H9 (cell line): Measurements from ENCODE around the gene ARMC9. TPM values are rescaled to one million over a fixed set of nuclear protein-coding genes. Genes with fewer than 3 reads are reported as not detected.

Experiments
- DNase-seq: peaks from one replicate; pipeline ENCODE4 v3.0.0-alpha.2; 2017
- H2AFZ ChIP-seq: one replicate; pipeline ENCODE4 v1.6.1; 2013; ENCODE audit warnings: mild to moderate bottlenecking, low read length, control low read depth, moderate library complexity
- H2AK5ac ChIP-seq: 2 replicates; pipeline ENCODE4 v1.6.1; 2013; ENCODE audit warnings: low read length, control low read depth, mixed read lengths; ENCODE audit not compliant: insufficient read length
- H2BK120ac ChIP-seq: one replicate; pipeline ENCODE4 v1.6.1; 2013; ENCODE audit warnings: low read depth, mild to moderate bottlenecking, low read length, control low read depth, inconsistent platforms; ENCODE audit not compliant: poor library complexity, severe bottlenecking
- H2BK12ac ChIP-seq: 2 replicates; pipeline ENCODE4 v1.6.1; 2013; ENCODE audit warnings: low read length, control low read depth, mixed read lengths, low read depth; ENCODE audit not compliant: insufficient read length
- H2BK15ac ChIP-seq: 2 replicates; pipeline ENCODE4 v1.6.1; 2013; ENCODE audit warnings: low read depth, low read length, control low read depth
- H2BK20ac ChIP-seq: one replicate; pipeline ENCODE4 v1.6.1; 2013; ENCODE audit warnings: low read depth, mild to moderate bottlenecking, low read length, control low read depth, inconsistent platforms; ENCODE audit not compliant: poor library complexity, severe bottlenecking
- H2BK5ac ChIP-seq: 2 replicates; pipeline ENCODE4 v1.6.1; 2013; ENCODE audit warnings: low read length, control low read depth, mixed read lengths; ENCODE audit not compliant: insufficient read length
- H3K14ac ChIP-seq: 2 replicates; pipeline ENCODE4 v1.6.1; 2013; ENCODE audit warnings: low read length, control low read depth; ENCODE audit not compliant: insufficient read depth
- H3K18ac ChIP-seq: 2 replicates; pipeline ENCODE4 v1.6.1; 2013; ENCODE audit warnings: low read depth, mild to moderate bottlenecking, mixed read lengths, low read length, control low read depth; ENCODE audit not compliant: insufficient read length
- H3K23ac ChIP-seq: 2 replicates; pipeline ENCODE4 v1.6.1; 2013; ENCODE audit warnings: low read length, control low read depth, mixed read lengths, low read depth; ENCODE audit not compliant: insufficient read length
- H3K23me2 ChIP-seq: 2 replicates; pipeline ENCODE4 v1.6.1; 2013; ENCODE audit warnings: low read depth, mild to moderate bottlenecking, mixed read lengths, low read length, control low read depth; ENCODE audit not compliant: insufficient read length, poor library complexity, severe bottlenecking
- H3K27ac ChIP-seq: 2 replicates; pipeline ENCODE4 v1.5.1; 2013; ENCODE audit warnings: low read length, control low read depth, mixed read lengths, low read depth; ENCODE audit not compliant: insufficient read length
- H3K27me3 ChIP-seq: 2 replicates; pipeline ENCODE4 v1.6.1; 2013; ENCODE audit warnings: low read length, control low read depth, inconsistent platforms; ENCODE audit not compliant: insufficient read depth
- H3K4ac ChIP-seq: 2 replicates; pipeline ENCODE4 v1.6.1; 2013; ENCODE audit warnings: low read depth, mild to moderate bottlenecking, control low read depth, inconsistent platforms, low read length, moderate library complexity
- H3K4me1 ChIP-seq: 2 replicates; pipeline ENCODE4 v1.6.1; 2013; ENCODE audit warnings: low read length, control low read depth, inconsistent platforms; ENCODE audit not compliant: insufficient read depth
- H3K4me2 ChIP-seq: 2 replicates; pipeline ENCODE4 v1.6.1; 2013; ENCODE audit warnings: low read length, control low read depth, mixed read lengths; ENCODE audit not compliant: insufficient read length, insufficient read depth
- H3K56ac ChIP-seq: 2 replicates; pipeline ENCODE4 v1.6.1; 2013; ENCODE audit warnings: low read depth, mild to moderate bottlenecking, mixed read lengths, low read length, control low read depth; ENCODE audit not compliant: insufficient read length
- H3K79me1 ChIP-seq: 2 replicates; pipeline ENCODE4 v1.6.1; 2013; ENCODE audit warnings: low read depth, mild to moderate bottlenecking, moderate library complexity, low read length, control low read depth, inconsistent platforms; ENCODE audit not compliant: insufficient read depth, poor library complexity, severe bottlenecking
- H3K79me2 ChIP-seq: 2 replicates; pipeline ENCODE4 v1.6.1; 2013; ENCODE audit warnings: low read length, control low read depth, inconsistent platforms; ENCODE audit not compliant: insufficient read depth
- H3K9ac ChIP-seq: 2 replicates; pipeline ENCODE4 v1.6.1; 2013; ENCODE audit warnings: low read length, control low read depth, mixed read lengths; ENCODE audit not compliant: insufficient read length; ENCODE audit errors: extremely low read depth
- H3K9me3 ChIP-seq: one replicate; pipeline ENCODE4 v1.6.1; 2013; ENCODE audit warnings: low read depth, low read length, inconsistent platforms; ENCODE audit not compliant: control insufficient read depth
- H3T11ph ChIP-seq: one replicate; pipeline ENCODE4 v1.6.1; 2013; ENCODE audit warnings: mild to moderate bottlenecking, low read length, control low read depth, inconsistent platforms
- H4K20me1 ChIP-seq: one replicate; pipeline ENCODE4 v1.6.1; 2013; ENCODE audit not compliant: control insufficient read depth, insufficient read length, insufficient read depth
- H4K5ac ChIP-seq: 2 replicates; pipeline ENCODE4 v1.6.1; 2013; ENCODE audit warnings: low read depth, mild to moderate bottlenecking, mixed read lengths, low read length, control low read depth; ENCODE audit not compliant: insufficient read length
- H4K8ac ChIP-seq: replicated peaks from 2 replicates; pipeline ENCODE4 v1.6.1; 2013; ENCODE audit warnings: low read length, control low read depth, mixed read lengths, low read depth; ENCODE audit not compliant: insufficient read length
- H4K91ac ChIP-seq: 2 replicates; pipeline ENCODE4 v1.6.1; 2013; ENCODE audit warnings: low read depth, mild to moderate bottlenecking, moderate library complexity, mixed read lengths, low read length, control low read depth; ENCODE audit not compliant: insufficient read length
- H3K27ac Mint-ChIP-seq, 3 experiments: 2 replicates in 2 of 3; 3 replicates in 1 of 3; pipeline ENCODE4 v1.8.0; 2020 to 2021; ENCODE audit warnings: mixed read lengths in 3 of 3, mild to moderate bottlenecking in 1 of 3, moderate library complexity in 1 of 3
- H3K27me3 Mint-ChIP-seq: 2 replicates; pipeline ENCODE4 v1.8.0; 2021; ENCODE audit warnings: low read depth, mild to moderate bottlenecking, moderate library complexity, mixed read lengths
- H3K36me3 Mint-ChIP-seq, 3 experiments: 2 replicates in 2 of 3; 3 replicates in 1 of 3; pipeline ENCODE4 v1.8.0; 2020 to 2021; ENCODE audit warnings: low read depth in 3 of 3, mixed read lengths in 3 of 3; ENCODE audit not compliant: insufficient read depth in 1 of 3
- H3K4me1 Mint-ChIP-seq, 2 experiments: 2 replicates each; pipeline ENCODE4 v1.8.0; 2020; ENCODE audit warnings: mixed read lengths in 2 of 2
- H3K4me3 Mint-ChIP-seq, 2 experiments: 2 replicates in 1 of 2; 3 replicates in 1 of 2; pipeline ENCODE4 v1.8.0; 2020 to 2021; ENCODE audit warnings: mild to moderate bottlenecking in 2 of 2, mixed read lengths in 2 of 2, moderate library complexity in 1 of 2
- H3K9me3 Mint-ChIP-seq, 2 experiments: 2 replicates in 1 of 2; 3 replicates in 1 of 2; pipeline ENCODE4 v1.8.0; 2020; ENCODE audit warnings: mild to moderate bottlenecking in 2 of 2, mixed read lengths in 2 of 2, moderate library complexity in 1 of 2
- WGBS: extraction: QIAGEN DNeasy Blood & Tissue Kit; methylation state at CpG from one replicate; pipeline ENCODE4 v1.1.7; 2013; ENCODE audit warnings: missing lambda C conversion rate, low lambda C conversion rate, mixed read lengths; ENCODE audit not compliant: insufficient read length; ENCODE audit errors: extremely low coverage; 5-methylcytosine and 5-hydroxymethylcytosine counted together
- total RNA-seq: library from RNA; stranded (reverse); gene quantifications from 2 replicates; pipeline ENCODE4 v1.2.1, GENCODE V29; 2021
- TF ChIP-seq, protein P1 (sequence below): fragments of 200-600 bp; sonication (generic); conservative IDR thresholded peaks from 3 replicates; pipeline ENCODE4 v1.8.0; 2021; ENCODE audit warnings: antibody characterized with exemption, mild to moderate bottlenecking

ARMC9 gene
- total RNA-seq, 1 experiment from 2014 or later, result 37.6 TPM

DNA sequence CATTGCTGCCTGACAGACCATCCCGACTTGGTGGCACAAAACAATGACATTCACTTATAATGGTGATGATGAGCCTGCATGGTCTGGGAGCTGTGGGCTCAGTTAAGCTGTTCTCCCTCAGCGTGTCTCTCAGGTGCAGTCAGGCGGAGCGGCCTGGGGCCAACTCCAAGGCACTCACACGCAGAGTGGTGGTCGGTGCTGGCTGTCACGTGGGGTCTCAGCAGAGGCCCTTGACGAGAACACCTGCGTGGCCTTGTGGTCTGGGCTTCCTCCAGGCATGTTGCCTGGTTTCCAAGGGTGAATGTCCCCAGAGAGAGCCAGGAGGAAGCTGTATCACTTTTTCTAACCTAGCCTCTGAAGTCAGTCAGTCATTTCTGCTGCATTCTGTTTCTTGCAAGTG is 29.8 kb downstream of the ARMC9 start:
- DNase-seq, result peak; percentile 41

More for the DNA sequence above, 29.8 kb downstream of the ARMC9 start:
- no peak overlapping the region for H4K8ac ChIP-seq
- peaks cover 3% of the 10 kb centered on the region; the same call in 1 of the 2 replicates for H3K4me1 ChIP-seq
- Mint-ChIP-seq H3K4me1 (peaks cover 10 to 15% of the 10 kb centered on the region in 2 experiments), H3K36me3 (peaks cover 0 to 21% (median 1%) of the 10 kb centered on the region in 3 experiments; a peak in 3 of 7 replicates), H3K4me3 (no peak overlapping the region), H3K9me3 (no peaks in the 10 kb centered on the region), H3K27ac (peak overlapping the region; percentile 23 to 95 (median 46); a peak in 5 of 7 replicates), H3K27me3 (no peaks in the 10 kb centered on the region)
- H3K23me2 ChIP-seq, result no peaks in the 10 kb centered on the region
- no peaks in the 10 kb centered on the region for H3K9me3 ChIP-seq
- no peak overlapping the region for H2AK5ac ChIP-seq
- no peak overlapping the region for H2BK5ac ChIP-seq
- H3K4me2 ChIP-seq, result no peak overlapping the region
- no peak overlapping the region for H4K5ac ChIP-seq
- H3K4ac ChIP-seq, result no peak overlapping the region
- H2AFZ ChIP-seq, result no peak overlapping the region
- no peak overlapping the region for H2BK15ac ChIP-seq
- H3K18ac ChIP-seq, result no peak overlapping the region
- no peaks in the 10 kb centered on the region for H3K79me2 ChIP-seq
- H2BK120ac ChIP-seq, result no peak overlapping the region
- H3K14ac ChIP-seq, result no peak overlapping the region; the same call in 1 of the 2 replicates
- H2BK20ac ChIP-seq, result no peak overlapping the region
- no peaks in the 10 kb centered on the region for H3K79me1 ChIP-seq
- H3T11ph ChIP-seq, result no peak overlapping the region
- no CpG with 5 or more reads among the region's 9 CpGs for WGBS
- no peak overlapping the region for H3K27ac ChIP-seq
- TF ChIP-seq, protein P1, sequence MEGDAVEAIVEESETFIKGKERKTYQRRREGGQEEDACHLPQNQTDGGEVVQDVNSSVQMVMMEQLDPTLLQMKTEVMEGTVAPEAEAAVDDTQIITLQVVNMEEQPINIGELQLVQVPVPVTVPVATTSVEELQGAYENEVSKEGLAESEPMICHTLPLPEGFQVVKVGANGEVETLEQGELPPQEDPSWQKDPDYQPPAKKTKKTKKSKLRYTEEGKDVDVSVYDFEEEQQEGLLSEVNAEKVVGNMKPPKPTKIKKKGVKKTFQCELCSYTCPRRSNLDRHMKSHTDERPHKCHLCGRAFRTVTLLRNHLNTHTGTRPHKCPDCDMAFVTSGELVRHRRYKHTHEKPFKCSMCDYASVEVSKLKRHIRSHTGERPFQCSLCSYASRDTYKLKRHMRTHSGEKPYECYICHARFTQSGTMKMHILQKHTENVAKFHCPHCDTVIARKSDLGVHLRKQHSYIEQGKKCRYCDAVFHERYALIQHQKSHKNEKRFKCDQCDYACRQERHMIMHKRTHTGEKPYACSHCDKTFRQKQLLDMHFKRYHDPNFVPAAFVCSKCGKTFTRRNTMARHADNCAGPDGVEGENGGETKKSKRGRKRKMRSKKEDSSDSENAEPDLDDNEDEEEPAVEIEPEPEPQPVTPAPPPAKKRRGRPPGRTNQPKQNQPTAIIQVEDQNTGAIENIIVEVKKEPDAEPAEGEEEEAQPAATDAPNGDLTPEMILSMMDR, result no peak
- H3K27me3 ChIP-seq, result no peaks in the 10 kb centered on the region
- no peaks in the 10 kb centered on the region for H4K20me1 ChIP-seq
- no peak overlapping the region for H3K9ac ChIP-seq
- H2BK12ac ChIP-seq, result no peak overlapping the region
- H3K23ac ChIP-seq, result no peak overlapping the region
- no peak overlapping the region for H3K56ac ChIP-seq
- no peak overlapping the region for H4K91ac ChIP-seq
